Measurements from ENCODE around the gene ZSCAN5C.

Gene ZSCAN5C

GRCh38 chr19:56158170-56158757, 43.8 kb upstream of the ZSCAN5C start:
- no peaks in the 10 kb centered on the region for H3K4me1 ChIP-seq (ENCODE audit: control insufficient read depth in 1 of 2, insufficient read depth in 1 of 2, low read depth in 1 of 2, low read length in 1 of 2)
- H3K27me3 ChIP-seq = peaks cover 13% of the 10 kb centered on the region
- peaks cover 16% of the 10 kb centered on the region for H3K36me3 ChIP-seq
- no peak for TF ChIP-seq CTCF (IDR thresholded peaks at IDR 0.05)
- H3K27ac ChIP-seq = no peak overlapping the region
- no peaks in the 10 kb centered on the region for H3K9me3 ChIP-seq
- no peak overlapping the region for H3K4me3 ChIP-seq (ENCODE audit: low read depth in 1 of 2, low read length in 1 of 2)

- H3K4me3 ChIP-seq (ENCODE audit: low read depth in 1 of 2, low read length in 1 of 2) = no peak overlapping the region
- H3K9me3 ChIP-seq = no peaks in the 10 kb centered on the region
- no peak for TF ChIP-seq CTCF (IDR thresholded peaks at IDR 0.05)
- peaks cover 16% of the 10 kb centered on the region for H3K36me3 ChIP-seq
- H3K27ac ChIP-seq = no peak overlapping the region
- no peaks in the 10 kb centered on the region for H3K4me1 ChIP-seq (ENCODE audit: control insufficient read depth in 1 of 2, insufficient read depth in 1 of 2, low read depth in 1 of 2, low read length in 1 of 2)
- H3K27me3 ChIP-seq = peaks cover 20% of the 10 kb centered on the region
These were observed 43.0 kb upstream of the ZSCAN5C start for GRCh38 chr19:56159009-56159559.

- no peak for TF ChIP-seq CTCF (IDR thresholded peaks at IDR 0.05)
- H3K36me3 ChIP-seq = peaks cover 16% of the 10 kb centered on the region
- H3K27ac ChIP-seq = no peak overlapping the region
- H3K4me3 ChIP-seq (ENCODE audit: low read depth in 1 of 2, low read length in 1 of 2) = no peak overlapping the region
- H3K27me3 ChIP-seq = peaks cover 24% of the 10 kb centered on the region
- H3K9me3 ChIP-seq = no peaks in the 10 kb centered on the region
- H3K4me1 ChIP-seq (ENCODE audit: control insufficient read depth in 1 of 2, insufficient read depth in 1 of 2, low read depth in 1 of 2, low read length in 1 of 2) = no peaks in the 10 kb centered on the region
These were observed 42.3 kb upstream of the ZSCAN5C start for GRCh38 chr19:56159622-56160271.

- no peak overlapping the region for H3K27ac ChIP-seq
- H3K9me3 ChIP-seq = no peaks in the 10 kb centered on the region
- H3K4me3 ChIP-seq (ENCODE audit: low read depth in 1 of 2, low read length in 1 of 2) = no peak overlapping the region
- no peak for TF ChIP-seq CTCF (IDR thresholded peaks at IDR 0.05)
- peaks cover 16% of the 10 kb centered on the region for H3K36me3 ChIP-seq
- no peaks in the 10 kb centered on the region for H3K4me1 ChIP-seq (ENCODE audit: control insufficient read depth in 1 of 2, insufficient read depth in 1 of 2, low read depth in 1 of 2, low read length in 1 of 2)
- peaks cover 24% of the 10 kb centered on the region for H3K27me3 ChIP-seq
These were observed 40.5 kb upstream of the ZSCAN5C start for GRCh38 chr19:56161534-56161933.

GRCh38 chr19:56162258-56162657, 39.8 kb upstream of the ZSCAN5C start:
- Histone ChIP-seq H3K9me3 (no peaks in the 10 kb centered on the region), H3K4me1 (ENCODE audit: control insufficient read depth in 1 of 2, insufficient read depth in 1 of 2, low read depth in 1 of 2, low read length in 1 of 2) (no peaks in the 10 kb centered on the region), H3K4me3 (ENCODE audit: low read depth in 1 of 2, low read length in 1 of 2) (no peak overlapping the region), H3K36me3 (peaks cover 16% of the 10 kb centered on the region), H3K27ac (no peak overlapping the region), H3K27me3 (peaks cover 24% of the 10 kb centered on the region)
- TF ChIP-seq CTCF (IDR thresholded peaks at IDR 0.05) = no peak
